Right lung (tissue), 5 donors: ENCODE results near the gene SORCS3. TPM values are rescaled to one million over a fixed set of nuclear protein-coding genes. Genes with fewer than 3 reads are reported as not detected.
A peak's percentile ranks its signal among the peaks of the same experiment; 100 is the strongest.

Source experiments
- DNase-seq, 2 donors: peaks; one replicate each; pipeline ENCODE4 v3.0.0-alpha.2; 2013
- polyA plus RNA-seq, 5 donors: library from polyadenylated mRNA; unstranded; fragments of 120-200 nt; gene quantifications; one replicate each; pipeline versions ENCODE4 v1.2.1 to v1.2.3, GENCODE V29; 2013; ENCODE audit warnings: inconsistent platforms in 1 of 5, low replicate concordance in 1 of 5; ENCODE audit not compliant: insufficient read length in 5 of 5, insufficient read depth in 1 of 5

SORCS3 gene
- polyA plus RNA-seq, 5 donors, result 0.03 to 0.12 (median 0.09) TPM

GRCh38 chr10:105181626-105182025 lies 540.5 kb downstream of the SORCS3 start:
- no peak for DNase-seq

- DNase-seq, result no peak
Observed at GRCh38 chr10:105183536-105183935, 542.4 kb downstream of the SORCS3 start.

GRCh38 chr10:105185161-105185560 lies 544.1 kb downstream of the SORCS3 start:
- DNase-seq, result no peak

- DNase-seq, result no peak
Observed at GRCh38 chr10:105187243-105187642, 546.2 kb downstream of the SORCS3 start.

- no peak for DNase-seq
Observed at GRCh38 chr10:105188737-105189462, 547.8 kb downstream of the SORCS3 start.

GRCh38 chr10:105189463-105189800 lies 548.3 kb downstream of the SORCS3 start:
- DNase-seq, result no peak

- no peak for DNase-seq
Observed at GRCh38 chr10:105192146-105192545, 551.1 kb downstream of the SORCS3 start.

GRCh38 chr10:105192861-105193260 lies 551.8 kb downstream of the SORCS3 start:
- no peak for DNase-seq

- peak in 1 of 2 donors; percentile 6 for DNase-seq
Observed at GRCh38 chr10:105195831-105196230, 554.7 kb downstream of the SORCS3 start.

- no peak for DNase-seq
Observed at GRCh38 chr10:105197598-105198364, 556.7 kb downstream of the SORCS3 start.

GRCh38 chr10:105206616-105207015 lies 565.5 kb downstream of the SORCS3 start:
- no peak for DNase-seq

- no peak for DNase-seq
Observed at GRCh38 chr10:105207476-105207995, 566.4 kb downstream of the SORCS3 start.

- DNase-seq, result no peak
Observed at GRCh38 chr10:105210546-105210945, 569.5 kb downstream of the SORCS3 start.

GRCh38 chr10:105237685-105238084 lies 596.6 kb downstream of the SORCS3 start:
- no peak for DNase-seq

- DNase-seq, result no peak
Observed at GRCh38 chr10:105239311-105240219, 598.5 kb downstream of the SORCS3 start.

GRCh38 chr10:105241254-105241653 lies 600.2 kb downstream of the SORCS3 start:
- DNase-seq, result no peak

- no peak for DNase-seq
Observed at GRCh38 chr10:105243381-105243780, 602.3 kb downstream of the SORCS3 start.

GRCh38 chr10:105243825-105244224 lies 602.7 kb downstream of the SORCS3 start:
- no peak for DNase-seq

- no peak for DNase-seq
Observed at GRCh38 chr10:105247831-105248499, 606.9 kb downstream of the SORCS3 start.

- DNase-seq, result no peak
Observed at GRCh38 chr10:105252911-105253310, 611.8 kb downstream of the SORCS3 start.

- no peak for DNase-seq
Observed at GRCh38 chr10:105253515-105254212, 612.6 kb downstream of the SORCS3 start.
